Hepatocyte (in vitro differentiated cells): ENCODE results near the gene COL19A1.

Experiments
- CTCF ChIP-seq: fragments of 200-600 bp; sonication (generic); IDR thresholded peaks from 2 replicates; pipeline ENCODE4 v1.5.1; 2016; ENCODE audit warnings: antibody characterized with exemption, mild to moderate bottlenecking; ENCODE audit not compliant: poor library complexity
- EZH2 ChIP-seq: fragments of 200-600 bp; sonication (generic); IDR thresholded peaks from 2 replicates; pipeline ENCODE4 v1.6.1; 2016; ENCODE audit warnings: antibody characterized with exemption, mild to moderate bottlenecking, borderline replicate concordance
- EZH2phosphoT487 ChIP-seq: fragments of 200-600 bp; sonication (generic); IDR thresholded peaks from one replicate; pipeline ENCODE4 v1.6.1; 2018; ENCODE audit warnings: antibody characterized with exemption, mild to moderate bottlenecking, low read depth, moderate library complexity; ENCODE audit not compliant: unreplicated experiment, severe bottlenecking

- TF ChIP-seq CTCF (no peak), EZH2 (no peak), EZH2phosphoT487 (no peak)
Observed at GRCh38 chr6:69827276-69827893, 39.0 kb upstream of the COL19A1 start.
